H1 (cell line): ENCODE measurements around the gene PPP2R2D. TPM values are rescaled to one million over a fixed set of nuclear protein-coding genes. Genes with fewer than 3 reads are reported as not detected.

ENCODE experiments used
- CTCF ChIA-PET: fragments of 300-600 bp; sonication (Branson Sonifier 250); formaldehyde crosslinking; loops from one replicate; lab custom pipeline; 2021; ENCODE audit not compliant: partially characterized antibody; lab: Charles Lee
- POLR2A ChIA-PET: fragments of 300-600 bp; sonication (Branson Sonifier 250); formaldehyde crosslinking; loops from one replicate; lab custom pipeline; 2021; ENCODE audit warnings: inconsistent platforms; ENCODE audit not compliant: partially characterized antibody; lab: Charles Lee
- DNase-seq, 2 experiments: peaks; one replicate each; pipeline versions ENCODE4 v3.0.0 to v3.0.0-alpha.2; 2010 to 2022; ENCODE audit warnings: low spot score in 2 of 2, low read depth in 1 of 2, mixed read lengths in 1 of 2
- FAIRE-seq: peaks from 2 replicates; lab custom pipeline; 2011; peaks lifted over from hg19 to GRCh38; lab: Jason Lieb, UNC
- H2AFZ ChIP-seq: 2 replicates; pipeline ENCODE4 v1.8.1; 2012; ENCODE audit warnings: low read length, inconsistent platforms
- H2AK5ac ChIP-seq: 2 replicates; pipeline ENCODE4 v1.6.1; 2013; ENCODE audit warnings: low read depth, low read length
- H2BK120ac ChIP-seq: replicated peaks from 2 replicates; pipeline ENCODE3; 2013; ENCODE audit warnings: low read depth, low read length, inconsistent platforms
- H2BK12ac ChIP-seq: 2 replicates; pipeline ENCODE4 v1.6.1; 2013; ENCODE audit warnings: low read depth, low read length
- H2BK15ac ChIP-seq: 2 replicates; pipeline ENCODE4 v1.6.1; 2013; ENCODE audit warnings: low read length
- H2BK20ac ChIP-seq: 2 replicates; pipeline ENCODE4 v1.6.1; 2013; ENCODE audit warnings: low read length
- H2BK5ac ChIP-seq: 2 replicates; pipeline ENCODE4 v1.6.1; 2013; ENCODE audit warnings: low read depth, low read length
- H3K14ac ChIP-seq: 2 replicates; pipeline ENCODE4 v1.6.1; 2013; ENCODE audit warnings: inconsistent platforms; ENCODE audit not compliant: insufficient read length
- H3K18ac ChIP-seq: 2 replicates; pipeline ENCODE4 v1.6.1; 2013; ENCODE audit warnings: low read length; ENCODE audit errors: extremely low read depth
- H3K23ac ChIP-seq: 2 replicates; pipeline ENCODE4 v1.6.1; 2013; ENCODE audit warnings: inconsistent platforms; ENCODE audit not compliant: insufficient read length
- H3K23me2 ChIP-seq: 2 replicates; pipeline ENCODE4 v1.6.1; 2013; ENCODE audit warnings: low read depth, low read length
- H3K27ac ChIP-seq: 2 replicates; pipeline ENCODE4 v1.6.1; 2011; ENCODE audit warnings: low read depth, low read length, inconsistent platforms
- H3K27me3 ChIP-seq, 4 experiments: replicated peaks in 1 of 4; 1 replicate in 1 of 4; 2 replicates in 3 of 4; pipeline versions ENCODE4 v1.6.1 to v1.8.1; 2011 to 2013; ENCODE audit warnings: low read length in 3 of 4, mild to moderate bottlenecking in 3 of 4, inconsistent platforms in 2 of 4, mixed read lengths in 2 of 4, moderate library complexity in 1 of 4; ENCODE audit not compliant: control insufficient read depth in 3 of 4, insufficient read depth in 3 of 4; ENCODE audit errors: extremely low read depth in 1 of 4
- H3K36me3 ChIP-seq, 4 experiments: 2 replicates each; pipeline versions ENCODE4 v1.6.1 to v1.8.1; 2011 to 2013; ENCODE audit warnings: mild to moderate bottlenecking in 4 of 4, low read length in 3 of 4, moderate library complexity in 2 of 4, control low read depth in 1 of 4, inconsistent platforms in 1 of 4; ENCODE audit not compliant: insufficient read depth in 4 of 4, control insufficient read depth in 2 of 4
- H3K4ac ChIP-seq: replicated peaks from 2 replicates; pipeline ENCODE3; 2013; ENCODE audit warnings: low read length, low read depth, mixed read lengths, inconsistent platforms; ENCODE audit not compliant: insufficient read length
- H3K4me1 ChIP-seq, 4 experiments: replicated peaks in 1 of 4; 1 replicate in 1 of 4; 2 replicates in 3 of 4; pipeline versions ENCODE4 v1.6.1 to v1.8.1; 2011 to 2013; ENCODE audit warnings: low read length in 3 of 4, inconsistent platforms in 2 of 4, mixed read lengths in 1 of 4; ENCODE audit not compliant: insufficient read depth in 4 of 4, control insufficient read depth in 3 of 4
- H3K4me2 ChIP-seq, 2 experiments: 2 replicates each; pipeline versions ENCODE4 v1.6.1 to v1.8.1; 2011 to 2013; ENCODE audit warnings: low read depth in 2 of 2, low read length in 2 of 2, control low read depth in 1 of 2, inconsistent platforms in 1 of 2, mild to moderate bottlenecking in 1 of 2; ENCODE audit not compliant: insufficient read depth in 1 of 2
- H3K4me3 ChIP-seq, 4 experiments: fragments of 200-600, 300-600 bp in 1 of 4; sonication (generic), shearing (Covaris generic), sonication (Bioruptor Twin) in 1 of 4; 2 replicates each; pipeline versions ENCODE4 v1.5.1 to v1.8.1; 2011 to 2016; ENCODE audit warnings: low read length in 4 of 4, low read depth in 3 of 4, control low read depth in 2 of 4, inconsistent platforms in 2 of 4, mild to moderate bottlenecking in 2 of 4, mixed read lengths in 1 of 4, moderate library complexity in 1 of 4; ENCODE audit not compliant: insufficient read depth in 2 of 4; ENCODE audit errors: extremely low read depth in 1 of 4
- H3K56ac ChIP-seq: replicated peaks from 2 replicates; pipeline ENCODE3; 2013; ENCODE audit warnings: low read depth, mild to moderate bottlenecking, mixed read lengths, low read length, inconsistent platforms; ENCODE audit not compliant: insufficient read length
- H3K79me1 ChIP-seq: 2 replicates; pipeline ENCODE4 v1.6.1; 2013; ENCODE audit warnings: low read depth, low read length, control low read depth
- H3K79me2 ChIP-seq, 2 experiments: 2 replicates each; pipeline versions ENCODE4 v1.6.1 to v1.8.1; 2012 to 2013; ENCODE audit warnings: low read length in 2 of 2, mild to moderate bottlenecking in 2 of 2, inconsistent platforms in 1 of 2; ENCODE audit not compliant: insufficient read depth in 2 of 2, control insufficient read depth in 1 of 2
- H3K9ac ChIP-seq, 4 experiments: replicated peaks in 1 of 4; 1 replicate in 1 of 4; 2 replicates in 3 of 4; pipeline versions ENCODE4 v1.6.1 to v1.8.1; 2011 to 2013; ENCODE audit warnings: low read depth in 3 of 4, low read length in 3 of 4, control low read depth in 2 of 4, mild to moderate bottlenecking in 2 of 4, moderate library complexity in 2 of 4, inconsistent platforms in 1 of 4; ENCODE audit errors: extremely low read depth in 1 of 4
- H3K9me3 ChIP-seq, 2 experiments: 2 replicates each; pipeline versions ENCODE4 v1.6.1 to v1.8.1; 2012 to 2013; ENCODE audit warnings: mild to moderate bottlenecking in 2 of 2, moderate library complexity in 2 of 2, control low read depth in 1 of 2, inconsistent platforms in 1 of 2, low read depth in 1 of 2, low read length in 1 of 2, mixed read lengths in 1 of 2; ENCODE audit not compliant: insufficient read depth in 2 of 2
- H4K20me1 ChIP-seq, 2 experiments: replicated peaks in 1 of 2; 2 replicates each; pipeline versions ENCODE3 to v1.8.1; 2011 to 2013; ENCODE audit warnings: inconsistent platforms in 2 of 2, low read length in 2 of 2, mild to moderate bottlenecking in 1 of 2; ENCODE audit not compliant: insufficient read depth in 2 of 2, control insufficient read depth in 1 of 2
- H4K5ac ChIP-seq: 2 replicates; pipeline ENCODE4 v1.6.1; 2013; ENCODE audit warnings: low read length, low read depth, mixed read lengths, inconsistent platforms; ENCODE audit not compliant: insufficient read length
- H4K8ac ChIP-seq: 2 replicates; pipeline ENCODE4 v1.8.0; 2013; ENCODE audit warnings: mild to moderate bottlenecking, moderate library complexity, low read length, inconsistent platforms; ENCODE audit not compliant: insufficient read depth; ENCODE audit errors: extremely low read depth
- H4K91ac ChIP-seq: replicated peaks from 2 replicates; pipeline ENCODE3; 2013; ENCODE audit warnings: low read length, mixed read lengths, inconsistent platforms; ENCODE audit not compliant: insufficient read length
- BRCA1 ChIP-seq: IDR thresholded peaks from 2 replicates; pipeline ENCODE4 v1.6.1; 2012; ENCODE audit warnings: low read depth, low read length, improper control_type of control experiment
- CHD2 ChIP-seq: IDR thresholded peaks from 2 replicates; pipeline ENCODE4 v1.6.1; 2012; ENCODE audit warnings: low read length, improper control_type of control experiment
- EZH2 ChIP-seq: fragments of 200-600 bp; sonication (generic); IDR thresholded peaks from 2 replicates; pipeline ENCODE4 v1.7.1; 2012; ENCODE audit warnings: low read depth, mild to moderate bottlenecking, moderate library complexity, low read length, inconsistent platforms; ENCODE audit not compliant: severe bottlenecking
- KDM5A ChIP-seq: fragments of 200-600 bp; IDR thresholded peaks from 2 replicates; pipeline ENCODE4 v1.7.1; 2012; ENCODE audit warnings: mild to moderate bottlenecking, low read length, inconsistent platforms, mixed read lengths
- MAFK ChIP-seq: IDR thresholded peaks from 2 replicates; pipeline ENCODE4 v1.6.1; 2012; ENCODE audit warnings: low read depth, mild to moderate bottlenecking, improper control_type of control experiment, low read length
- NRF1 ChIP-seq: IDR thresholded peaks from 2 replicates; pipeline ENCODE4 v1.6.1; 2011; ENCODE audit warnings: mild to moderate bottlenecking, low read depth, low read length, improper control_type of control experiment
- RFX5 ChIP-seq: IDR thresholded peaks from 2 replicates; pipeline ENCODE4 v1.6.1; 2011; ENCODE audit warnings: low read depth, low read length, improper control_type of control experiment, borderline replicate concordance
- SAP30 ChIP-seq: fragments of 300-600 bp; sonication (generic); IDR thresholded peaks from 2 replicates; pipeline ENCODE4 v1.7.1; 2012; ENCODE audit warnings: low read length, moderate library complexity, mild to moderate bottlenecking, inconsistent platforms; ENCODE audit not compliant: insufficient read depth, insufficient replicate concordance
- WGBS, 2 experiments: shearing (Covaris generic) in 1 of 2; methylation state at CpG; one replicate each; pipeline versions ENCODE4 v1.1.6 to v1.1.7; 2013 to 2015; ENCODE audit warnings: low lambda C conversion rate in 2 of 2, mixed read lengths in 2 of 2, inconsistent platforms in 1 of 2, low coverage in 1 of 2, missing lambda C conversion rate in 1 of 2; ENCODE audit not compliant: insufficient replicate concordance in 2 of 2, insufficient coverage in 1 of 2, insufficient read length in 1 of 2; ENCODE audit errors: extremely low coverage in 1 of 2, missing lambda C conversion rate in 1 of 2; 5-methylcytosine and 5-hydroxymethylcytosine counted together
- polyA plus RNA-seq, 7 experiments: library from polyadenylated mRNA; depleted of rRNA in 3 of 7; stranded (reverse) in 5 of 7; unstranded in 2 of 7; fragments of >200 nt in 5 of 7; fragments of 200-250 nt in 2 of 7; gene quantifications; 1 replicate in 5 of 7; 2 replicates in 1 of 7; 4 replicates in 1 of 7; pipeline versions ENCODE4 v1.2.1 to v1.2.3, GENCODE V29; 2011 to 2013; ENCODE audit warnings: missing spikeins in 2 of 7, mixed read lengths in 2 of 7
- total RNA-seq: library from RNA; stranded (reverse); fragmentation: NEBNext Ultra II Directional; extraction: Animal tissue kit (Norgen Biotek cat#: 25700); gene quantifications from 2 replicates; pipeline ENCODE4 v1.2.1, GENCODE V29; 2021
- TF ChIP-seq, protein P1 (sequence below): IDR thresholded peaks from 2 replicates; pipeline ENCODE4 v1.6.1; 2012; ENCODE audit warnings: low read length, inconsistent platforms

PPP2R2D gene
- total and polyA plus RNA-seq, 2 of the 8 experiments (the other 6 are each of a cell fraction or from before 2014, with no cell fraction given): 25.4 to 32.8 TPM

DNA sequence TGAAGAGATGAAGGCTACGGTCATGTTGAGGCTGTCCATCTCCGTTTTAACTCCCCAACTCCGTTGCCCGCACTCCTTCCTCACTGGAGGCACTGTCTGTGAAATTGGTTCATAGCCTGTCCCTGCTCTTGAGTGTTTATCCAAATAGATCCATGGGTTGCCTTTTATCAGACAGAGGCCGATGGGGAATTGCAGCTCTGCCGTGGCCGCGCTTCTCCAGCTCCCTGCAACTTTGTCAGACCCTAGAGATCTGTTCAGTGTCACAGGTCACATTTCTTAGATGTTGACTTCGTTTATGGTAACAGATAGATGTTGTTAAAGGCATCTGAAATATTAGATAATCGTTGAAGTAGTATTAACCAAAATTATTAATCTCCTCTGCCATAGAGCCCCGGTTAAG lies 14.7 kb downstream of the PPP2R2D start:
- TF ChIP-seq CHD2: no peak
- no peak for TF ChIP-seq NRF1
- TF ChIP-seq EZH2: no peak
- no peak for TF ChIP-seq KDM5A
- TF ChIP-seq, protein P1, sequence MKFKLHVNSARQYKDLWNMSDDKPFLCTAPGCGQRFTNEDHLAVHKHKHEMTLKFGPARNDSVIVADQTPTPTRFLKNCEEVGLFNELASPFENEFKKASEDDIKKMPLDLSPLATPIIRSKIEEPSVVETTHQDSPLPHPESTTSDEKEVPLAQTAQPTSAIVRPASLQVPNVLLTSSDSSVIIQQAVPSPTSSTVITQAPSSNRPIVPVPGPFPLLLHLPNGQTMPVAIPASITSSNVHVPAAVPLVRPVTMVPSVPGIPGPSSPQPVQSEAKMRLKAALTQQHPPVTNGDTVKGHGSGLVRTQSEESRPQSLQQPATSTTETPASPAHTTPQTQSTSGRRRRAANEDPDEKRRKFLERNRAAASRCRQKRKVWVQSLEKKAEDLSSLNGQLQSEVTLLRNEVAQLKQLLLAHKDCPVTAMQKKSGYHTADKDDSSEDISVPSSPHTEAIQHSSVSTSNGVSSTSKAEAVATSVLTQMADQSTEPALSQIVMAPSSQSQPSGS: no peak
- no peak for TF ChIP-seq SAP30
- TF ChIP-seq RFX5: no peak
- no peak for TF ChIP-seq BRCA1
- TF ChIP-seq MAFK: no peak
- H3K4me2 ChIP-seq: no peak overlapping the region
- no peak overlapping the region for H4K91ac ChIP-seq
- 95% methylated on average over 11 of the region's 11 CpGs; no CpG with 5 or more reads in 1 of the 2 experiments for WGBS, 2 experiments
- no peaks in the 10 kb centered on the region for H3K9me3 ChIP-seq
- H3K9ac ChIP-seq: no peak overlapping the region
- peaks cover 14 to 23% of the 10 kb centered on the region in 2 experiments for H4K20me1 ChIP-seq
- no peak overlapping the region for H2AFZ ChIP-seq
- no peak overlapping the region for H4K5ac ChIP-seq
- H2AK5ac ChIP-seq: no peak overlapping the region
- H3K27ac ChIP-seq: no peak overlapping the region
- H2BK20ac ChIP-seq: no peak overlapping the region
- H3K23ac ChIP-seq: no peak overlapping the region
- H2BK15ac ChIP-seq: no peak overlapping the region
- ChIA-PET CTCF (no interaction called here), POLR2A (interaction anchor here (1.5 kb wide), 1 partner anchor 15 kb away, joined by 3 read pairs; no protein-coding TSS in a partner anchor)
- FAIRE-seq (no peak), DNase-seq (no peak)
- no peak overlapping the region for H4K8ac ChIP-seq
- H3K18ac ChIP-seq: no peak overlapping the region
- no peaks in the 10 kb centered on the region for H3K23me2 ChIP-seq
- H3K4me1 ChIP-seq: no peaks in the 10 kb centered on the region
- no peak overlapping the region for H2BK5ac ChIP-seq
- H2BK120ac ChIP-seq: no peak overlapping the region
- H3K4ac ChIP-seq: no peak overlapping the region
- peaks cover 31% of the 10 kb centered on the region for H3K79me1 ChIP-seq
- H3K36me3 ChIP-seq: peaks cover 0 to 4% (median 1%) of the 10 kb centered on the region in 4 experiments; a peak in 3 of 8 replicates
- no peak overlapping the region for H3K4me3 ChIP-seq
- H2BK12ac ChIP-seq: no peak overlapping the region
- peaks cover 0 to 77% of the 10 kb centered on the region in 2 experiments for H3K79me2 ChIP-seq
- H3K27me3 ChIP-seq: no peaks in the 10 kb centered on the region
- no peak overlapping the region for H3K56ac ChIP-seq
- no peak overlapping the region for H3K14ac ChIP-seq
